Heart right ventricle (tissue), 16 donors: ENCODE data around the gene DPY19L1. TPM values are rescaled to one million over a fixed set of nuclear protein-coding genes. Genes with fewer than 3 reads are reported as not detected.

Experiments
- ATAC-seq, 8 donors: fragments of 200-7000 bp; cut with Tn5 transposase; one replicate each; pipeline ENCODE4 v1.9.1; 2020; ENCODE audit warnings: mild to moderate bottlenecking in 8 of 8, moderate library complexity in 8 of 8, moderate number of reproducible peaks in 1 of 8
- DNase-seq, 2 donors: peaks; one replicate each; pipeline ENCODE4 v3.0.0-alpha.2; 2020
- H3K27ac ChIP-seq, 10 donors: fragments of 200-600 bp; sonication (generic) in 2 of 10; one replicate each; pipeline versions ENCODE4 v1.5.0 to v1.8.0; 2020 to 2022; ENCODE audit warnings: mild to moderate bottlenecking in 3 of 10
- H3K27me3 ChIP-seq, 7 donors: fragments of 200-600 bp; one replicate each; pipeline ENCODE4 v1.8.0; 2021 to 2022; ENCODE audit warnings: mild to moderate bottlenecking in 2 of 7
- H3K36me3 ChIP-seq, 9 donors: fragments of 200-600 bp; sonication (generic) in 1 of 9; one replicate each; pipeline versions ENCODE4 v1.5.0 to v1.8.0; 2020 to 2022; ENCODE audit warnings: mild to moderate bottlenecking in 2 of 9
- H3K4me1 ChIP-seq, 9 donors: fragments of 200-600 bp; sonication (generic) in 1 of 9; one replicate each; pipeline versions ENCODE4 v1.5.0 to v1.8.0; 2020 to 2022; ENCODE audit warnings: mild to moderate bottlenecking in 4 of 9
- H3K4me3 ChIP-seq, 10 donors: fragments of 200-600 bp; sonication (generic) in 2 of 10; one replicate each; pipeline versions ENCODE4 v1.5.0 to v1.8.0; 2020 to 2022; ENCODE audit warnings: mild to moderate bottlenecking in 7 of 10, moderate library complexity in 2 of 10
- H3K9me3 ChIP-seq, 11 donors: fragments of 200-600 bp in 10 of 11; sonication (generic) in 2 of 11; one replicate each; pipeline versions ENCODE4 v1.5.0 to v1.8.0; 2013 to 2022; ENCODE audit warnings: mild to moderate bottlenecking in 2 of 11, control low read depth in 1 of 11, moderate library complexity in 1 of 11
- CTCF ChIP-seq, 9 donors: fragments of 200-600 bp; sonication (generic) in 2 of 9; IDR thresholded peaks; one replicate each; pipeline versions ENCODE4 v1.5.0 to v1.8.0; 2021 to 2022; ENCODE audit warnings: antibody characterized with exemption in 9 of 9, mild to moderate bottlenecking in 5 of 9, moderate library complexity in 1 of 9
- WGBS, 2 donors: extraction: QIAGEN DNeasy Blood & Tissue Kit; methylation state at CpG; one replicate each; pipeline ENCODE4 v1.1.7; 2013; ENCODE audit warnings: inconsistent platforms in 1 of 2; 5-methylcytosine and 5-hydroxymethylcytosine counted together
- intact Hi-C, 10 donors: fragments of 100-400 bp; cut with DNase I; formaldehyde crosslinking; loops; one replicate each; pipeline versions ENCODE4 v1.11.1 to v1.14.2; 2022
- polyA plus RNA-seq, 2 donors: library from polyadenylated mRNA; stranded (reverse); fragments of 200-250 nt; gene quantifications; one replicate each; pipeline ENCODE4 v1.2.3, GENCODE V29; 2013
- total RNA-seq, 10 donors: library from RNA; stranded (reverse); fragmentation: NEBNext Ultra II Directional in 3 of 10; extraction: Animal tissue kit (Norgen Biotek cat#: 25700) in 3 of 10; gene quantifications; one replicate each; pipeline versions ENCODE4 v1.2.1 to v1.2.4, GENCODE V29; 2021 to 2023
- donor health status: Arrhythmogenic right ventricular cardiomyopathy.
- donor health status: ischemic (EF 13 %, LVEDD 7.1; RV severe dilation, severe dysfunction).
- donor health status: healthy with polysubstance abuse.
- donor health status: DM: no; HTN: yes; CAD: no.
- donor health status: DM: no; HTN: no; CAD: no.
- donor health status: ischemic (EF 25% LVEDD 6.9; RV normal size, moderate dysfunction).
- donor health status: ischemic (EF 25% LVEDD 5.7; RV mildly dilated, moderate dysfunction).
- donor health status: healthy.
- donor health status: DM: yes; HTN: yes; CAD: no.
- donor health status: Ischemic cardiomyopathy.
- donor health status: ischemic (EF 35%, LVEDD 5.7; RV mildly dilated, moderate dysfunction).
- donor health status: nonischemic (EF 11% LVEDD 7.7; RV severe dilation, severe dysfunction).
- donor health status: DM: yes; HTN: yes; CAD: no.
- donor health status: PGD.
- donor health status: ischemic (EF 29% LVEDD 5.4; RV normal size, mild dysfunction).
- donor health status: nonischemic (EF 23%, LVEDD 6.1; RV moderate dilation, normal function).

DPY19L1 gene
- total and polyA plus RNA-seq, 12 donors, result 8.9 to 28.0 (median 22.2) TPM

- H3K4me3 ChIP-seq, result no peak overlapping the region
- intact Hi-C loops, result no loop called here
These were observed 14.6 kb downstream of the DPY19L1 start for GRCh38 chr7:35022725-35023124.

GRCh38 chr7:35021445-35021844 lies 15.8 kb downstream of the DPY19L1 start:
- Histone ChIP-seq H3K27me3 (no peaks in the 10 kb centered on the region), H3K36me3 (peaks cover 0 to 15% (median 0%) of the 10 kb centered on the region in 9 donors), H3K4me3 (no peak overlapping the region), H3K4me1 (peaks cover 0 to 21% (median 11%) of the 10 kb centered on the region in 9 donors), H3K27ac (no peak overlapping the region), H3K9me3 (no peaks in the 10 kb centered on the region)
- ATAC-seq, result no peak
- DNase-seq, result no peak
- intact Hi-C loops, result no loop called here
- no peak for TF ChIP-seq CTCF (IDR thresholded peaks at IDR 0.05)

More at GRCh38 chr7:35022725-35023124, 14.6 kb downstream of the DPY19L1 start:
- ATAC-seq, result no peak
- H3K27ac ChIP-seq, result no peak overlapping the region
- no peaks in the 10 kb centered on the region for H3K27me3 ChIP-seq
- H3K4me1 ChIP-seq, result peaks cover 0 to 21% (median 11%) of the 10 kb centered on the region in 9 donors
- DNase-seq, result no peak
- 78% methylated on average over 12 of the region's 12 CpGs for WGBS, 2 donors
- H3K9me3 ChIP-seq, result no peaks in the 10 kb centered on the region
- TF ChIP-seq CTCF (IDR thresholded peaks at IDR 0.05), result no peak
- peaks cover 0 to 2% (median 0%) of the 10 kb centered on the region in 9 donors for H3K36me3 ChIP-seq

GRCh38 chr7:35019801-35020200 lies 17.5 kb downstream of the DPY19L1 start:
- no peak for ATAC-seq
- DNase-seq, result no peak
- H3K9me3 ChIP-seq, result no peaks in the 10 kb centered on the region
- H3K27ac ChIP-seq, result no peak overlapping the region
- H3K27me3 ChIP-seq, result no peaks in the 10 kb centered on the region
- no peak for TF ChIP-seq CTCF (IDR thresholded peaks at IDR 0.05)
- intact Hi-C loops, result no loop called here
- peaks cover 0 to 10% (median 4%) of the 10 kb centered on the region in 9 donors for H3K4me1 ChIP-seq
- no peak overlapping the region for H3K4me3 ChIP-seq
- WGBS, 2 donors, result 69 to 70% methylated on average over 3 of the region's 3 CpGs
- H3K36me3 ChIP-seq, result peaks cover 0 to 32% (median 0%) of the 10 kb centered on the region in 9 donors

- DNase-seq (no peak), ATAC-seq (no peak)
- peaks cover 0 to 37% (median 0%) of the 10 kb centered on the region in 9 donors for H3K36me3 ChIP-seq
- TF ChIP-seq CTCF (IDR thresholded peaks at IDR 0.05), result no peak
- intact Hi-C loops, result no loop called here
- H3K4me1 ChIP-seq, result peaks cover 0 to 10% (median 4%) of the 10 kb centered on the region in 9 donors
- H3K27ac ChIP-seq, result no peak overlapping the region
- H3K4me3 ChIP-seq, result no peak overlapping the region
- WGBS, 2 donors, result 78 to 81% methylated on average over 2 of the region's 2 CpGs
- no peaks in the 10 kb centered on the region for H3K9me3 ChIP-seq
- H3K27me3 ChIP-seq, result no peaks in the 10 kb centered on the region
These were observed 18.0 kb downstream of the DPY19L1 start for GRCh38 chr7:35019179-35019729.
